ENCODE measurements around the gene PRKAG2.

Gene PRKAG2

GRCh38 chr7:151507806-151508205 is 369.1 kb downstream of the PRKAG2 start:
- H3K36me3 ChIP-seq = peaks cover 0 to 82% (median 59%) of the 10 kb centered on the region in 11 experiments; a peak in 18 of 22 replicates
- no peaks in the 10 kb centered on the region for H3K27me3 ChIP-seq
- H3K27ac ChIP-seq = no peak overlapping the region
- no peak overlapping the region for H3K9ac ChIP-seq
- H4K20me1 ChIP-seq = peaks cover 78 to 100% (median 100%) of the 10 kb centered on the region in 11 experiments
- peaks cover 0 to 83% (median 71%) of the 10 kb centered on the region in 11 experiments; a peak in 19 of 22 replicates for H3K9me3 ChIP-seq (replicated peaks in 1 of 11)
- no peak for TF ChIP-seq Cebpa-rat (IDR thresholded peaks at IDR 0.05)
- no peak overlapping the region for H3K4me3 ChIP-seq
- no peak overlapping the region for H3K4me2 ChIP-seq
- H3K4me1 ChIP-seq = peaks cover 6 to 64% (median 13%) of the 10 kb centered on the region in 10 experiments; a peak in 8 of 20 replicates

GRCh38 chr7:151506901-151507382 is 370.0 kb downstream of the PRKAG2 start:
- Histone ChIP-seq H4K20me1 (peaks cover 79 to 100% (median 100%) of the 10 kb centered on the region in 11 experiments), H3K4me2 (peak overlapping the region in 1 of 11 experiments; percentile 30; a peak in 2 of 22 replicates), H3K4me3 (no peak overlapping the region), H3K9ac (no peak overlapping the region), H3K36me3 (peaks cover 0 to 81% (median 59%) of the 10 kb centered on the region in 11 experiments; a peak in 18 of 22 replicates), H3K9me3 (replicated peaks in 1 of 11) (peaks cover 0 to 83% (median 67%) of the 10 kb centered on the region in 11 experiments; a peak in 18 of 22 replicates), H3K27ac (no peak overlapping the region), H3K27me3 (no peaks in the 10 kb centered on the region), H3K4me1 (peaks cover 6 to 55% (median 13%) of the 10 kb centered on the region in 10 experiments; a peak in 7 of 20 replicates)
- no peak for TF ChIP-seq Cebpa-rat (IDR thresholded peaks at IDR 0.05)

Measured in BLaER1 treated with 17β-estradiol and CSF1 and Interleukin-3, amounts not matched to agents 10 nM and 100 nM (cell line).